ENCODE measurements around the gene MAP4K4.

MAP4K4 gene

GRCh38 chr2:101832114-101832513 lies 134.6 kb downstream of the MAP4K4 start:
- DNase-seq (ENCODE audit: low read depth in 1 of 2, low spot score in 1 of 2), result no peak

- DNase-seq (ENCODE audit: low read depth in 1 of 2, low spot score in 1 of 2), result no peak
These were observed 136.5 kb downstream of the MAP4K4 start for GRCh38 chr2:101833890-101834523.

- no peak for DNase-seq (ENCODE audit: low read depth in 1 of 2, low spot score in 1 of 2)
These were observed 139.8 kb downstream of the MAP4K4 start for GRCh38 chr2:101837354-101837753.

- DNase-seq (ENCODE audit: low read depth in 1 of 2, low spot score in 1 of 2), result no peak
These were observed 144.3 kb downstream of the MAP4K4 start for GRCh38 chr2:101841679-101842327.

- DNase-seq (ENCODE audit: low read depth in 1 of 2, low spot score in 1 of 2), result no peak
These were observed 145.0 kb downstream of the MAP4K4 start for GRCh38 chr2:101842471-101842870.

GRCh38 chr2:101843048-101843447 lies 145.5 kb downstream of the MAP4K4 start:
- DNase-seq (ENCODE audit: low read depth in 1 of 2, low spot score in 1 of 2), result no peak

GRCh38 chr2:101843471-101843870 lies 146.0 kb downstream of the MAP4K4 start:
- no peak for DNase-seq (ENCODE audit: low read depth in 1 of 2, low spot score in 1 of 2)

- DNase-seq (ENCODE audit: low read depth in 1 of 2, low spot score in 1 of 2), result no peak
These were observed 146.6 kb downstream of the MAP4K4 start for GRCh38 chr2:101844055-101844635.

GRCh38 chr2:101846973-101847372 lies 149.5 kb downstream of the MAP4K4 start:
- no peak for DNase-seq (ENCODE audit: low read depth in 1 of 2, low spot score in 1 of 2)

- DNase-seq (ENCODE audit: low read depth in 1 of 2, low spot score in 1 of 2), result no peak
These were observed 150.3 kb downstream of the MAP4K4 start for GRCh38 chr2:101847661-101848339.

GRCh38 chr2:101848769-101849410 lies 151.4 kb downstream of the MAP4K4 start:
- no peak for DNase-seq (ENCODE audit: low read depth in 1 of 2, low spot score in 1 of 2)

GRCh38 chr2:101850450-101850849 lies 152.9 kb downstream of the MAP4K4 start:
- DNase-seq (ENCODE audit: low read depth in 1 of 2, low spot score in 1 of 2), result no peak

- no peak for DNase-seq (ENCODE audit: low read depth in 1 of 2, low spot score in 1 of 2)
These were observed 153.5 kb downstream of the MAP4K4 start for GRCh38 chr2:101850991-101851390.

GRCh38 chr2:101852824-101853223 lies 155.3 kb downstream of the MAP4K4 start:
- no peak for DNase-seq (ENCODE audit: low read depth in 1 of 2, low spot score in 1 of 2)

- no peak for DNase-seq (ENCODE audit: low read depth in 1 of 2, low spot score in 1 of 2)
These were observed 157.4 kb downstream of the MAP4K4 start for GRCh38 chr2:101854877-101855276.

GRCh38 chr2:101855776-101856175 lies 158.3 kb downstream of the MAP4K4 start:
- no peak for DNase-seq (ENCODE audit: low read depth in 1 of 2, low spot score in 1 of 2)

GRCh38 chr2:101858246-101858645 lies 160.7 kb downstream of the MAP4K4 start:
- DNase-seq (ENCODE audit: low read depth in 1 of 2, low spot score in 1 of 2), result no peak

- DNase-seq (ENCODE audit: low read depth in 1 of 2, low spot score in 1 of 2), result no peak
These were observed 161.4 kb downstream of the MAP4K4 start for GRCh38 chr2:101858910-101859309.

- no peak for DNase-seq (ENCODE audit: low read depth in 1 of 2, low spot score in 1 of 2)
These were observed 162.1 kb downstream of the MAP4K4 start for GRCh38 chr2:101859604-101860003.

- no peak for DNase-seq (ENCODE audit: low read depth in 1 of 2, low spot score in 1 of 2)
These were observed 162.7 kb downstream of the MAP4K4 start for GRCh38 chr2:101860157-101860556.

- DNase-seq (ENCODE audit: low read depth in 1 of 2, low spot score in 1 of 2), result no peak
These were observed 163.3 kb downstream of the MAP4K4 start for GRCh38 chr2:101860782-101861181.

GRCh38 chr2:101861382-101861781 lies 163.9 kb downstream of the MAP4K4 start:
- DNase-seq (ENCODE audit: low read depth in 1 of 2, low spot score in 1 of 2), result no peak

All from activated CD4-positive, alpha-beta T cell treated with anti-CD3 and anti-CD28 coated beads, Interleukin-2, amount 50 U/mL, for 24 hours (primary cell).